Adipocyte (in vitro differentiated cells): ENCODE measurements around the gene ALG3.
"Not testable (repeated sequence)": the region's sequence is repeated elsewhere in the genome, so short reads cannot be mapped to it uniquely, and the experiment has no call there.

Experiments used
- DNase-seq: peaks from one replicate; pipeline ENCODE4 v3.0.0-alpha.2; 2015; ENCODE audit warnings: low read depth
- H3K27me3 ChIP-seq: replicated peaks from 2 replicates; pipeline ENCODE4 v1.7.0; 2013; ENCODE audit warnings: mild to moderate bottlenecking, low read length, moderate library complexity; ENCODE audit not compliant: control insufficient read depth, insufficient read depth
- H3K36me3 ChIP-seq: 2 replicates; pipeline ENCODE4 v1.7.0; 2013; ENCODE audit warnings: low read length, mild to moderate bottlenecking, moderate library complexity; ENCODE audit not compliant: control insufficient read depth, insufficient read depth, severe bottlenecking
- H3K4me1 ChIP-seq: 2 replicates; pipeline ENCODE4 v1.7.0; 2013; ENCODE audit warnings: mild to moderate bottlenecking, low read length, moderate library complexity; ENCODE audit not compliant: control insufficient read depth, insufficient read depth
- H3K4me3 ChIP-seq: 2 replicates; pipeline ENCODE4 v1.7.0; 2013; ENCODE audit warnings: mild to moderate bottlenecking, low read length, moderate library complexity
- H3K9ac ChIP-seq: 2 replicates; pipeline ENCODE4 v1.7.0; 2013; ENCODE audit warnings: mild to moderate bottlenecking, low read length, moderate library complexity
- H3K9me3 ChIP-seq: 2 replicates; pipeline ENCODE4 v1.7.0; 2013; ENCODE audit warnings: mild to moderate bottlenecking, low read length, moderate library complexity; ENCODE audit not compliant: control insufficient read depth

The ALG3 gene

GRCh38 chr3:184275961-184276910 lies 27.5 kb upstream of the ALG3 start, which contains the start of gene ECE2:
ECE2 (plus strand) TSS chr3:184276022; CDS start chr3:184276154, 132 bp downstream.
- peak; percentile 59 for DNase-seq
- peaks cover 49% of the 10 kb centered on the region for H3K27me3 ChIP-seq
- H3K4me3 ChIP-seq: no peak within 1 kb of the TSS
- H3K36me3 ChIP-seq: no peaks in the 10 kb centered on the region
- peaks cover 3% of the 10 kb centered on the region for H3K9me3 ChIP-seq
- no peak within 1 kb of the TSS for H3K9ac ChIP-seq
- no peaks in the 10 kb centered on the region for H3K4me1 ChIP-seq

GRCh38 chr3:184275381-184275701 lies 26.6 kb upstream of the ALG3 start:
- no peak for DNase-seq

GRCh38 chr3:184272269-184272668 lies 23.5 kb upstream of the ALG3 start:
- Histone ChIP-seq H3K9ac (no peak overlapping the region), H3K36me3 (no peaks in the 10 kb centered on the region), H3K4me1 (no peaks in the 10 kb centered on the region), H3K4me3 (no peak overlapping the region), H3K9me3 (peaks cover 3% of the 10 kb centered on the region), H3K27me3 (peaks cover 46% of the 10 kb centered on the region)
- no peak for DNase-seq

More at GRCh38 chr3:184275381-184275701, 26.6 kb upstream of the ALG3 start:
- Histone ChIP-seq H3K9me3 (peaks cover 3% of the 10 kb centered on the region), H3K27me3 (peaks cover 55% of the 10 kb centered on the region), H3K9ac (no peak overlapping the region), H3K36me3 (no peaks in the 10 kb centered on the region), H3K4me3 (no peak overlapping the region), H3K4me1 (no peaks in the 10 kb centered on the region)

GRCh38 chr3:184267249-184267648 lies 18.5 kb upstream of the ALG3 start:
- H3K36me3 ChIP-seq, H3K4me3 ChIP-seq, DNase-seq, H3K4me1 ChIP-seq, H3K9ac ChIP-seq, H3K9me3 ChIP-seq: not testable (repeated sequence)
- H3K27me3 ChIP-seq: peaks cover 16% of the 10 kb centered on the region

- Histone ChIP-seq H3K9me3 (no peaks in the 10 kb centered on the region), H3K9ac (no peak overlapping the region), H3K4me3 (no peak overlapping the region), H3K36me3 (no peaks in the 10 kb centered on the region), H3K27me3 (peaks cover 6% of the 10 kb centered on the region), H3K4me1 (peaks cover 10% of the 10 kb centered on the region)
- DNase-seq: no peak
These were observed 14.0 kb upstream of the ALG3 start for GRCh38 chr3:184262764-184263179.

GRCh38 chr3:184261854-184262763 lies 13.3 kb upstream of the ALG3 start:
- H3K4me3 ChIP-seq: peak overlapping the region; percentile 74
- peak; percentile 44 for DNase-seq
- H3K36me3 ChIP-seq: no peaks in the 10 kb centered on the region
- H3K4me1 ChIP-seq: peaks cover 10% of the 10 kb centered on the region
- no peaks in the 10 kb centered on the region for H3K9me3 ChIP-seq
- H3K27me3 ChIP-seq: peaks cover 6% of the 10 kb centered on the region
- no peak overlapping the region for H3K9ac ChIP-seq

GRCh38 chr3:184261270-184261853 lies 12.6 kb upstream of the ALG3 start, which contains the start of gene CAMK2N2:
CAMK2N2 (minus strand) TSS chr3:184261553; CDS start chr3:184261285, 268 bp downstream.
- Histone ChIP-seq H3K27me3 (peaks cover 6% of the 10 kb centered on the region), H3K9me3 (no peaks in the 10 kb centered on the region), H3K4me3 (peak within 1 kb of the TSS; percentile 74), H3K9ac (no peak within 1 kb of the TSS), H3K36me3 (no peaks in the 10 kb centered on the region), H3K4me1 (peaks cover 10% of the 10 kb centered on the region)
- DNase-seq: peak; percentile 72

- peak overlapping the region; percentile 41 for H3K4me3 ChIP-seq
- H3K36me3 ChIP-seq: no peaks in the 10 kb centered on the region
- H3K27me3 ChIP-seq: peaks cover 6% of the 10 kb centered on the region
- H3K4me1 ChIP-seq: peaks cover 10% of the 10 kb centered on the region
- H3K9ac ChIP-seq: no peak overlapping the region
- no peaks in the 10 kb centered on the region for H3K9me3 ChIP-seq
- peak; percentile 4 for DNase-seq
These were observed 12.0 kb upstream of the ALG3 start for GRCh38 chr3:184260724-184261269.

- Histone ChIP-seq H3K36me3 (no peaks in the 10 kb centered on the region), H3K4me3 (no peak overlapping the region), H3K4me1 (peaks cover 10% of the 10 kb centered on the region), H3K9ac (no peak overlapping the region), H3K9me3 (no peaks in the 10 kb centered on the region), H3K27me3 (peaks cover 6% of the 10 kb centered on the region)
- DNase-seq: peak; percentile 77
These were observed 11.3 kb upstream of the ALG3 start for GRCh38 chr3:184259878-184260723.

GRCh38 chr3:184259396-184259877 lies 10.7 kb upstream of the ALG3 start:
- H3K27me3 ChIP-seq: peaks cover 6% of the 10 kb centered on the region
- peaks cover 10% of the 10 kb centered on the region for H3K4me1 ChIP-seq
- no peaks in the 10 kb centered on the region for H3K9me3 ChIP-seq
- no peak overlapping the region for H3K9ac ChIP-seq
- H3K4me3 ChIP-seq: no peak overlapping the region
- no peaks in the 10 kb centered on the region for H3K36me3 ChIP-seq
- no peak for DNase-seq
